Left ventricle myocardium inferior (tissue), 1 donor: ENCODE measurements around the gene PREB. TPM values are rescaled to one million over a fixed set of nuclear protein-coding genes. Genes with fewer than 3 reads are reported as not detected.

Experiments used
- DNase-seq: peaks from one replicate; pipeline ENCODE4 v3.0.0-alpha.2; 2020
- H3K27ac ChIP-seq: fragments of 200-600 bp; replicated peaks from 2 replicates; pipeline ENCODE4 v1.8.0; 2021
- H3K27me3 ChIP-seq: fragments of 200-600 bp; 2 replicates; pipeline ENCODE4 v1.8.0; 2021; ENCODE audit warnings: low read depth
- H3K36me3 ChIP-seq: fragments of 200-600 bp; 2 replicates; pipeline ENCODE4 v1.8.0; 2021
- H3K4me1 ChIP-seq: fragments of 200-600 bp; 2 replicates; pipeline ENCODE4 v1.8.0; 2021
- H3K4me3 ChIP-seq: fragments of 200-600 bp; 2 replicates; pipeline ENCODE4 v1.8.0; 2021; ENCODE audit warnings: mild to moderate bottlenecking, moderate library complexity
- H3K9me3 ChIP-seq: fragments of 200-600 bp; replicated peaks from 2 replicates; pipeline ENCODE4 v1.8.0; 2021
- intact Hi-C: fragments of 100-400 bp; cut with micrococcal nuclease; formaldehyde crosslinking; loops from one replicate; pipeline ENCODE4 v1.11.0; 2022
- total RNA-seq: library from RNA; stranded (reverse); fragmentation: NEBNext Ultra II Directional; extraction: Animal tissue kit (Norgen Biotek cat#: 25700); gene quantifications from one replicate; pipeline ENCODE4 v1.2.1, GENCODE V29; 2021
- TF ChIP-seq, protein P1 (sequence below): fragments of 200-600 bp; IDR thresholded peaks from 2 replicates; pipeline ENCODE4 v1.8.0; 2021; ENCODE audit warnings: antibody characterized with exemption, mild to moderate bottlenecking, borderline replicate concordance
- donor health status: DM: no; HTN: yes; CAD: no; lungs with severe emphysema.

Gene PREB
- total RNA-seq, 1 donor from 2014 or later, result 54.6 TPM

DNA sequence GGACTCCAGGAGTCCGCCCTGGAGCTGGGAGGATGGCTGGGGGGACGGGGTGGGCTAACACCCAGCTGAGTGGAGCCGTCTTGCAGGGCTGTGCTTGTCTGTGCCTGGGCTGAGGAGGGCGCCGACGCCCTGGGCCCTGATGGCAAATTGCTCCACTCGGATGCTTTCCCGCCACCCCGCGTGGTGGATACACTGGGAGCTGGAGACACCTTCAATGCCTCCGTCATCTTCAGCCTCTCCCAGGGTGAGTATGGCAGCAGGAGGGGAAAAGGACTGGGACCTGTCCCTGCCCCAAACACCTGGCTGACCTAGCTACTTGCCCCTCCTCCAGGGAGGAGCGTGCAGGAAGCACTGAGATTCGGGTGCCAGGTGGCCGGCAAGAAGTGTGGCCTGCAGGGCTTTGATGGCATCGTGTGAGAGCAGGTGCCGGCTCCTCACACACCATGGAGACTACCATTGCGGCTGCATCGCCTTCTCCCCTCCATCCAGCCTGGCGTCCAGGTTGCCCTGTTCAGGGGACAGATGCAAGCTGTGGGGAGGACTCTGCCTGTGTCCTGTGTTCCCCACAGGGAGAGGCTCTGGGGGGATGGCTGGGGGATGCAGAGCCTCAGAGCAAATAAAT, 35.0 kb downstream of the PREB start:
- TF ChIP-seq, protein P1, sequence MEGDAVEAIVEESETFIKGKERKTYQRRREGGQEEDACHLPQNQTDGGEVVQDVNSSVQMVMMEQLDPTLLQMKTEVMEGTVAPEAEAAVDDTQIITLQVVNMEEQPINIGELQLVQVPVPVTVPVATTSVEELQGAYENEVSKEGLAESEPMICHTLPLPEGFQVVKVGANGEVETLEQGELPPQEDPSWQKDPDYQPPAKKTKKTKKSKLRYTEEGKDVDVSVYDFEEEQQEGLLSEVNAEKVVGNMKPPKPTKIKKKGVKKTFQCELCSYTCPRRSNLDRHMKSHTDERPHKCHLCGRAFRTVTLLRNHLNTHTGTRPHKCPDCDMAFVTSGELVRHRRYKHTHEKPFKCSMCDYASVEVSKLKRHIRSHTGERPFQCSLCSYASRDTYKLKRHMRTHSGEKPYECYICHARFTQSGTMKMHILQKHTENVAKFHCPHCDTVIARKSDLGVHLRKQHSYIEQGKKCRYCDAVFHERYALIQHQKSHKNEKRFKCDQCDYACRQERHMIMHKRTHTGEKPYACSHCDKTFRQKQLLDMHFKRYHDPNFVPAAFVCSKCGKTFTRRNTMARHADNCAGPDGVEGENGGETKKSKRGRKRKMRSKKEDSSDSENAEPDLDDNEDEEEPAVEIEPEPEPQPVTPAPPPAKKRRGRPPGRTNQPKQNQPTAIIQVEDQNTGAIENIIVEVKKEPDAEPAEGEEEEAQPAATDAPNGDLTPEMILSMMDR, result no peak

DNA sequence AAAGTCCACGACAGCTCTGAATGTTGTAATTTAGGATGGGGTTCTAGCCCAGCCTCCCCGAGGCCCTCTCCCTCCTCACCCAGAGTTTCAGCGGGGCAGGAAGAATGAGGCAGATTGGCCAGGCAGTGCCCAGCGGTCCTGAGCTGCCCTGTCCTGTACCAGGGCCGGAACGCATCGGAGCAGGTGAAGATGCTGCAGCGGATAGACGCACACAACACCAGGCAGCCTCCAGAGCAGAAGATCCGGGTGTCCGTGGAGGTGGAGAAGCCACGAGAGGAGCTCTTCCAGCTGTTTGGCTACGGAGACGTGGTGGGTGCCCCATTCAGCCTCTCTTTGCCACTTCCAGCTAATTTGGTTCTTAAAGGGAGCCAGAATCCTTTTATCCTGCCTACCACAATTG, 37.1 kb downstream of the PREB start:
- TF ChIP-seq, protein P1, result no peak
- no peak overlapping the region for H3K27ac ChIP-seq
- H3K9me3 ChIP-seq, result no peaks in the 10 kb centered on the region
- no peaks in the 10 kb centered on the region for H3K27me3 ChIP-seq
- DNase-seq, result no peak
- H3K4me3 ChIP-seq, result no peak overlapping the region
- intact Hi-C loops, result loop anchor here (10.0 kb wide), 2 partner anchors 117 to 197 kb away; partner anchors contain the start of genes ATRAID, CAD and SLC5A6
- H3K4me1 ChIP-seq, result peaks cover 12% of the 10 kb centered on the region
- H3K36me3 ChIP-seq, result peaks cover 5% of the 10 kb centered on the region

More for the DNA sequence above, 35.0 kb downstream of the PREB start:
- intact Hi-C loops, result loop anchor here (10.0 kb wide), 2 partner anchors 115 to 195 kb away; partner anchors contain the start of genes ATRAID, CAD and SLC5A6
- no peak overlapping the region for H3K4me3 ChIP-seq
- H3K4me1 ChIP-seq, result peaks cover 12% of the 10 kb centered on the region
- H3K9me3 ChIP-seq, result no peaks in the 10 kb centered on the region
- no peak for DNase-seq
- H3K27me3 ChIP-seq, result peaks cover 7% of the 10 kb centered on the region
- peaks cover 5% of the 10 kb centered on the region for H3K36me3 ChIP-seq
- H3K27ac ChIP-seq, result no peak overlapping the region

DNA sequence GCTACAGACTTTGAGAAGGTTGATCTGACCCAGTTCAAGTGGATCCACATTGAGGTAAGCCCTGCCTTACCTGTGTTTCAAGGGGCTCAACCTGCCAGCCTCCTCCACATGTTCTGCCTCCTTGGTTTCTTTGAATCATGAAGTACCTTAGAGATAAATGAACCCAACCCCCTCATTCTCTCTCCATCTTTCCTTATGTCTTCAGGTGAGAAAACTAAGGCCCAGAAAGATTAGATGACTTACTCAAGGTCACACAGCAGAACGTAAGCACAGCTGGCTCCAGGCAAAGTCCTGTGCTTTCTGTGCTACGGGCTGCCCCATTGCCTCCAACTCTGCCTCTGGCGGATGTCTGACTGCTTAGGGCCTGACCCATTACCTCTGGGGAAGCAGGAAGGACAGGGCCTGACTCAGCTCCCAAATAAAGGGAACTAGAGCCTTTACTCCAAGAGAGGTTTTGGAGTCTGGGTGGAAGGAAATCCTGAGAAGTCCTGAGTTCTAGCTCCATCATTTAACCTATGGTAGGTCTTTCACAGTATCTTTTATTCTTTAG, 37.6 kb downstream of the PREB start:
- H3K27ac ChIP-seq, result peak overlapping the region; percentile 75
- no peak overlapping the region for H3K4me3 ChIP-seq
- H3K27me3 ChIP-seq, result no peaks in the 10 kb centered on the region
- intact Hi-C loops, result loop anchor here (10.0 kb wide), 2 partner anchors 118 to 198 kb away; partner anchors contain the start of genes ATRAID, CAD and SLC5A6
- no peaks in the 10 kb centered on the region for H3K9me3 ChIP-seq
- DNase-seq, result no peak
- H3K36me3 ChIP-seq, result peaks cover 5% of the 10 kb centered on the region
- TF ChIP-seq, protein P1, result no peak
- peaks cover 12% of the 10 kb centered on the region for H3K4me1 ChIP-seq

- H3K27ac ChIP-seq, result peak overlapping the region; percentile 75
- peaks cover 5% of the 10 kb centered on the region for H3K36me3 ChIP-seq
- no peaks in the 10 kb centered on the region for H3K27me3 ChIP-seq
- H3K4me3 ChIP-seq, result peak overlapping the region; percentile 58
- TF ChIP-seq, protein P1, result no peak
- intact Hi-C loops, result loop anchor here (10.0 kb wide), 2 partner anchors 119 to 199 kb away; partner anchors contain the start of genes ATRAID, CAD and SLC5A6
- no peaks in the 10 kb centered on the region for H3K9me3 ChIP-seq
- peak; percentile 60 for DNase-seq
- peaks cover 12% of the 10 kb centered on the region for H3K4me1 ChIP-seq
Observed at GRCh38 chr2:27095745-27096651, 38.4 kb downstream of the PREB start.

- DNase-seq, result no peak
- no peak overlapping the region for H3K27ac ChIP-seq
Observed at GRCh38 chr2:27095427-27095744, 39.0 kb downstream of the PREB start.

More at GRCh38 chr2:27095427-27095744, 39.0 kb downstream of the PREB start:
- TF ChIP-seq, protein P1, result no peak
- peaks cover 5% of the 10 kb centered on the region for H3K36me3 ChIP-seq
- intact Hi-C loops, result loop anchor here (10.0 kb wide), 2 partner anchors 119 to 199 kb away; partner anchors contain the start of genes ATRAID, CAD and SLC5A6
- no peak overlapping the region for H3K4me3 ChIP-seq
- H3K4me1 ChIP-seq, result peaks cover 12% of the 10 kb centered on the region
- no peaks in the 10 kb centered on the region for H3K27me3 ChIP-seq
- H3K9me3 ChIP-seq, result no peaks in the 10 kb centered on the region
